C4-2B (cell line): Measurements from ENCODE around the gene PCYOX1L.

Experiments
- ZFX ChIP-seq: fragments of 450-650 bp; IDR thresholded peaks from 2 replicates; pipeline ENCODE4 v1.6.1; 2017
- TF ChIP-seq, protein P1 (sequence below): fragments of 450-650 bp; conservative IDR thresholded peaks from 2 replicates; pipeline ENCODE4 v1.5.1; 2017; ENCODE audit warnings: mild to moderate bottlenecking

DNA sequence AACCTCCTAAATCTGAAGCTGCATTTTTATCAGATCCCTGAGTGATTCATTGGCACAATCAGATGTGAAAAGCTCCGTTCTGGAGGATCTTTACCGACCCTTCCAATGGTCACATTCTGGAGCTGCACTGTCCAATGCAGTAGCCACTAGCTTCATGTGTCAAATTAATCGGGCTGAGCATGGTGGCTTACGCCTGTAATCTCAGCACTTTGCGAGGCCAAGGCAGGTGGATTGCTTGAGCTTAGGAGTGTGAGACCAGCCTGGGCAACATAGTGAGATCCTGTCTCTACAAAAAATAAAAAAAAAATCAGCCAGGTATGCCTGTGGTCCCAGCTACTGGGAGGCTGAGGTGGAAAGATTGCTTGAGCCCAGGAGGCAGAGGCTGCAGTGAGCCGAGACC is 17.6 kb downstream of the PCYOX1L start:
- TF ChIP-seq, protein P1, sequence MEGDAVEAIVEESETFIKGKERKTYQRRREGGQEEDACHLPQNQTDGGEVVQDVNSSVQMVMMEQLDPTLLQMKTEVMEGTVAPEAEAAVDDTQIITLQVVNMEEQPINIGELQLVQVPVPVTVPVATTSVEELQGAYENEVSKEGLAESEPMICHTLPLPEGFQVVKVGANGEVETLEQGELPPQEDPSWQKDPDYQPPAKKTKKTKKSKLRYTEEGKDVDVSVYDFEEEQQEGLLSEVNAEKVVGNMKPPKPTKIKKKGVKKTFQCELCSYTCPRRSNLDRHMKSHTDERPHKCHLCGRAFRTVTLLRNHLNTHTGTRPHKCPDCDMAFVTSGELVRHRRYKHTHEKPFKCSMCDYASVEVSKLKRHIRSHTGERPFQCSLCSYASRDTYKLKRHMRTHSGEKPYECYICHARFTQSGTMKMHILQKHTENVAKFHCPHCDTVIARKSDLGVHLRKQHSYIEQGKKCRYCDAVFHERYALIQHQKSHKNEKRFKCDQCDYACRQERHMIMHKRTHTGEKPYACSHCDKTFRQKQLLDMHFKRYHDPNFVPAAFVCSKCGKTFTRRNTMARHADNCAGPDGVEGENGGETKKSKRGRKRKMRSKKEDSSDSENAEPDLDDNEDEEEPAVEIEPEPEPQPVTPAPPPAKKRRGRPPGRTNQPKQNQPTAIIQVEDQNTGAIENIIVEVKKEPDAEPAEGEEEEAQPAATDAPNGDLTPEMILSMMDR: no peak
- no peak for TF ChIP-seq ZFX
